Measurements from ENCODE around the gene NCKAP1.

DNA sequence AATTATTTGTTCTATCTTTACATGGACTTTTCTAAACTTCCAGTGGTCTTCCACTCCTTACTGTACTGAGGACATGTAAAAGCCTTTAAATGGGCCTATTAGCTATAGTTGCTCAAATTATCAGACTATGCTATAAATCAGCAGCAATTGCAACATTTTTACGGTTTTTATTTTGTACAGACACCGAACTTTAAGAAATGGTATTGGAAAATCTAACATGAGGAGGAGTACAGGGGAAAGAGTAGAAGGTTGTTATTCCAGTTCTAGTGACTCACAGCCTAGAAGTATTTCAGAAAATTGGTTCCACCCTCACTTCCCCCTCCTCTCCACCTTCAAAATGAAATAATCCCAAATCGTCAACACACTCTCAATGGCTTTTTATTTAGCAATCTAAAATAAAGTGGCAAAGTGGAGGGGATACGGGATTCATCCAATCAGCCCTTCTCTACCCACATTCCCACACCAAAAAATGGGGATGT is 1.1 kb downstream of the NCKAP1 start:
- TF ChIP-seq, protein P1, sequence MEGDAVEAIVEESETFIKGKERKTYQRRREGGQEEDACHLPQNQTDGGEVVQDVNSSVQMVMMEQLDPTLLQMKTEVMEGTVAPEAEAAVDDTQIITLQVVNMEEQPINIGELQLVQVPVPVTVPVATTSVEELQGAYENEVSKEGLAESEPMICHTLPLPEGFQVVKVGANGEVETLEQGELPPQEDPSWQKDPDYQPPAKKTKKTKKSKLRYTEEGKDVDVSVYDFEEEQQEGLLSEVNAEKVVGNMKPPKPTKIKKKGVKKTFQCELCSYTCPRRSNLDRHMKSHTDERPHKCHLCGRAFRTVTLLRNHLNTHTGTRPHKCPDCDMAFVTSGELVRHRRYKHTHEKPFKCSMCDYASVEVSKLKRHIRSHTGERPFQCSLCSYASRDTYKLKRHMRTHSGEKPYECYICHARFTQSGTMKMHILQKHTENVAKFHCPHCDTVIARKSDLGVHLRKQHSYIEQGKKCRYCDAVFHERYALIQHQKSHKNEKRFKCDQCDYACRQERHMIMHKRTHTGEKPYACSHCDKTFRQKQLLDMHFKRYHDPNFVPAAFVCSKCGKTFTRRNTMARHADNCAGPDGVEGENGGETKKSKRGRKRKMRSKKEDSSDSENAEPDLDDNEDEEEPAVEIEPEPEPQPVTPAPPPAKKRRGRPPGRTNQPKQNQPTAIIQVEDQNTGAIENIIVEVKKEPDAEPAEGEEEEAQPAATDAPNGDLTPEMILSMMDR (conservative IDR thresholded peaks at IDR 0.05; ENCODE audit: low read length), result no peak
- TF ChIP-seq EZH2phosphoT487 (IDR thresholded peaks at IDR 0.05; ENCODE audit: borderline replicate concordance), result no peak

Data from Loucy (cell line).